WTC11 (cell line): Measurements from ENCODE around the gene RPL35.

ENCODE experiments used
- CTCF ChIP-seq: fragments of 200-600 bp; IDR thresholded peaks from 2 replicates; pipeline ENCODE4 v1.8.0; 2022; ENCODE audit warnings: antibody characterized with exemption
- NFYB ChIP-seq: sonication (generic); formaldehyde crosslinking; conservative IDR thresholded peaks from 2 replicates; pipeline ENCODE4 v1.8.0; 2022; ENCODE audit warnings: low read depth, missing genetic modification reagents
- RELA ChIP-seq: sonication (generic); formaldehyde crosslinking; IDR thresholded peaks from 2 replicates; pipeline ENCODE4 v1.8.1; 2022; ENCODE audit warnings: missing genetic modification reagents, mild to moderate bottlenecking, borderline replicate concordance
- ZNF317 ChIP-seq: sonication (generic); formaldehyde crosslinking; IDR thresholded peaks from 2 replicates; pipeline ENCODE4 v1.8.1; 2023; ENCODE audit warnings: low read depth, mild to moderate bottlenecking, moderate library complexity, missing genetic modification reagents, borderline replicate concordance
- TF ChIP-seq, protein P1 (sequence below): fragments of 250-450 bp; sonication (Bioruptor Pico); IDR thresholded peaks from 2 replicates; pipeline ENCODE4 v2.1.2; 2022; ENCODE audit warnings: mild to moderate bottlenecking, moderate library complexity

DNA sequence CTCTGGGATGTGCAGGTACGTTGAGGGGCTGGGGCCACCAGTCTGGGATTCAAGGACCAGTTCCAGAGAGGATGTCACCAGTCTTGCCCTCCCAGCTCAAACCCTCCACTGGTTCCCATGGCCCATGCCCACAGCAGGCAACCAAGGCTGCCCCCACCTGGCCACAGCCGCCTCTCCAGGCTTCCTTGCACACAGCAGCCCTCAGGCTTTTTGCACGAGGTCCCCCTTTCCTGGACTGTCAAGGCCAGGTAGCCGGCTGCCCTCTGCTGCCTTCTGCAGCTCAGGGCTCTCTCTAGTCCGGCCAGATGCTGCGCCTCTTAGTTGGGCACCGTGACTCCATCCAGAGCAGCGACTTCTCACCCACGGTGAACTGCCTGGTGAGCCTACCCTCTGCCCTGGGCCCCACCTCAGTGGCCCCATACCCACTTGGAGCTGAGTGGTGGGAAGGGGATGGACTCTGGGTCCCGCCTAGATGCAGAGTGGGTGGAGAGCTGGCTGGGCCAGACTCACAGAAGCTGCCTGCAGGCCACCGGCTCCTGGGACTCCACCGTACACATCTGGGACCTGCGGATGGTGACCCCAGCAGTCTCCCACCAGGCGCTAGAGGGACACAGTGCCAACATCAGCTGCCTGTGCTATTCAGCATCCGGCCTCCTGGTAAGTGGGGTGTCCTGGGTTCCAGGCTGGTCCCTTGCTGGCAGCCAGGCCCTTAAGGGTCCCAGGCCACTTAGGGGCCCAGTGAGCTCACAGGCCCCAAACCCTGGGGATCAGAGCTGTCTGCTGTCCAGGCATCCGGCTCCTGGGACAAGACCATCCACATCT lies 5.6 kb downstream of the RPL35 start:
- TF ChIP-seq CTCF (0 out of 2 replicates have a peak, but pooled peaks have one; percentile 18), NFYB (CRISPR knock-in tag) (no peak), ZNF317 (no peak), RELA (CRISPR knock-in tag) (peak; percentile 56; the same call in 1 of the 2 replicates)
- TF ChIP-seq, protein P1, sequence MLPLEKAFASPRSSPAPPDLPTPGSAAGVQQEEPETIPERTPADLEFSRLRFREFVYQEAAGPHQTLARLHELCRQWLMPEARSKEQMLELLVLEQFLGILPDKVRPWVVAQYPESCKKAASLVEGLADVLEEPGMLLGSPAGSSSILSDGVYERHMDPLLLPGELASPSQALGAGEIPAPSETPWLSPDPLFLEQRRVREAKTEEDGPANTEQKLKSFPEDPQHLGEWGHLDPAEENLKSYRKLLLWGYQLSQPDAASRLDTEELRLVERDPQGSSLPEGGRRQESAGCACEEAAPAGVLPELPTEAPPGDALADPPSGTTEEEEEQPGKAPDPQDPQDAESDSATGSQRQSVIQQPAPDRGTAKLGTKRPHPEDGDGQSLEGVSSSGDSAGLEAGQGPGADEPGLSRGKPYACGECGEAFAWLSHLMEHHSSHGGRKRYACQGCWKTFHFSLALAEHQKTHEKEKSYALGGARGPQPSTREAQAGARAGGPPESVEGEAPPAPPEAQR (CRISPR knock-in tag), result no peak
